ENCODE measurements around the gene PCNA. TPM values are rescaled to one million over a fixed set of nuclear protein-coding genes. Genes with fewer than 3 reads are reported as not detected.
A peak's percentile ranks its signal among the peaks of the same experiment; 100 is the strongest.

PCNA gene
- total RNA-seq, 1 donor from 2014 or later: 60.8 TPM

- Histone ChIP-seq H3K27me3 (ENCODE audit: control insufficient read depth, insufficient read depth, low read length) (no peaks in the 10 kb centered on the region), H3K4me3 (ENCODE audit: low read depth, low read length) (peak overlapping the region; percentile 55), H3K36me3 (ENCODE audit: control insufficient read depth, insufficient read depth, low read length) (peaks cover 8% of the 10 kb centered on the region)
- FAIRE-seq: no peak
- peak; percentile 3 for DNase-seq (ENCODE audit: low read depth)
- TF ChIP-seq CTCF (IDR thresholded peaks at IDR 0.05; ENCODE audit: insufficient read depth, low read length, severe bottlenecking): no peak
Observed at GRCh38 chr20:5118220-5119142, 1.3 kb downstream of the PCNA start.

- no peak for TF ChIP-seq CTCF (IDR thresholded peaks at IDR 0.05; ENCODE audit: insufficient read depth, low read length, severe bottlenecking)
- Histone ChIP-seq H3K4me3 (ENCODE audit: low read depth, low read length) (no peak overlapping the region), H3K27me3 (ENCODE audit: control insufficient read depth, insufficient read depth, low read length) (no peaks in the 10 kb centered on the region), H3K36me3 (ENCODE audit: control insufficient read depth, insufficient read depth, low read length) (peaks cover 8% of the 10 kb centered on the region)
- DNase-seq (ENCODE audit: low read depth) (no peak), FAIRE-seq (no peak)
Observed at GRCh38 chr20:5116875-5117274, 2.9 kb downstream of the PCNA start.

GRCh38 chr20:5114403-5114802 is 5.4 kb downstream of the PCNA start:
- FAIRE-seq: no peak
- Histone ChIP-seq H3K36me3 (ENCODE audit: control insufficient read depth, insufficient read depth, low read length) (peaks cover 10% of the 10 kb centered on the region), H3K4me3 (ENCODE audit: low read depth, low read length) (no peak overlapping the region), H3K27me3 (ENCODE audit: control insufficient read depth, insufficient read depth, low read length) (no peaks in the 10 kb centered on the region)
- no peak for TF ChIP-seq CTCF (IDR thresholded peaks at IDR 0.05; ENCODE audit: insufficient read depth, low read length, severe bottlenecking)
- no peak for DNase-seq (ENCODE audit: low read depth)

- no peak for FAIRE-seq
- H3K27me3 ChIP-seq (ENCODE audit: control insufficient read depth, insufficient read depth, low read length): no peaks in the 10 kb centered on the region
- H3K4me3 ChIP-seq (ENCODE audit: low read depth, low read length): peak overlapping the region; percentile 81
- no peak for DNase-seq (ENCODE audit: low read depth)
- peaks cover 12% of the 10 kb centered on the region for H3K36me3 ChIP-seq (ENCODE audit: control insufficient read depth, insufficient read depth, low read length)
- TF ChIP-seq CTCF (IDR thresholded peaks at IDR 0.05; ENCODE audit: insufficient read depth, low read length, severe bottlenecking): no peak
Observed at GRCh38 chr20:5113615-5113986, 6.2 kb downstream of the PCNA start.

GRCh38 chr20:5109276-5109675 is 10.5 kb downstream of the PCNA start:
- Histone ChIP-seq H3K27me3 (ENCODE audit: control insufficient read depth, insufficient read depth, low read length) (no peaks in the 10 kb centered on the region), H3K4me3 (ENCODE audit: low read depth, low read length) (no peak overlapping the region), H3K36me3 (ENCODE audit: control insufficient read depth, insufficient read depth, low read length) (peaks cover 10% of the 10 kb centered on the region)
- no peak for TF ChIP-seq CTCF (IDR thresholded peaks at IDR 0.05; ENCODE audit: insufficient read depth, low read length, severe bottlenecking)
- FAIRE-seq: no peak
- no peak for DNase-seq (ENCODE audit: low read depth)
